Tibial nerve (tissue), 4 donors: ENCODE measurements around the gene MCU.

ENCODE experiments used
- EP300 ChIP-seq, 2 donors: sonication (generic); formaldehyde crosslinking; IDR thresholded peaks; one replicate each; pipeline ENCODE4 v1.6.1; 2017; ENCODE audit warnings: antibody characterized with exemption in 2 of 2, mild to moderate bottlenecking in 1 of 2
- POLR2A ChIP-seq, 2 donors: fragments of 450-650 bp; IDR thresholded peaks; one replicate each; pipeline ENCODE4 v1.6.1; 2017; ENCODE audit warnings: antibody characterized with exemption in 2 of 2, mild to moderate bottlenecking in 2 of 2, moderate library complexity in 2 of 2
- TF ChIP-seq, protein P1 (sequence below), 5 experiments: fragments of 200-600 bp in 3 of 5; fragments of 450-650 bp in 2 of 5; sonication (generic) in 3 of 5; IDR thresholded peaks; one replicate each; pipeline ENCODE4 v1.5.1; 2016 to 2019; ENCODE audit warnings: antibody characterized with exemption in 5 of 5, mild to moderate bottlenecking in 3 of 5, moderate library complexity in 2 of 5

DNA sequence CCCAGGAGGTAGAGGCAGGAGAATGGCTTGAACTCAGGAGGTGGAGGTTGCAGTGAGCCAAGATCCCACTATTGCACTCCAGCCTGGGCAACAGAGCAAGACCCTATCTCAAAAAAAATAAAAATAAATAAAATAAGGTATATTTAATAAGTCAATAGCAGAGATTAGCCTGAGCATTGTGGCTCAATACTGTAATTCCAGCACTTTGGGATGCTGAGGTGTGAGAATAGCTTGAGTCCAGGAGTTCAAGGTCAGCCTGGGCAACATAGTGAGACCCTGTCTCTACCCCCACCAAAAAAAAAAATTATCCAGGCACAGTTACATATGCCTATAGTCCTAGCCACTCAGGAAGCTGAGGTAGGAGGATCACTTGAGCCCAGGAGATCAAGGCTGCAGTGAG is 163.2 kb downstream of the MCU start:
- TF ChIP-seq, protein P1, sequence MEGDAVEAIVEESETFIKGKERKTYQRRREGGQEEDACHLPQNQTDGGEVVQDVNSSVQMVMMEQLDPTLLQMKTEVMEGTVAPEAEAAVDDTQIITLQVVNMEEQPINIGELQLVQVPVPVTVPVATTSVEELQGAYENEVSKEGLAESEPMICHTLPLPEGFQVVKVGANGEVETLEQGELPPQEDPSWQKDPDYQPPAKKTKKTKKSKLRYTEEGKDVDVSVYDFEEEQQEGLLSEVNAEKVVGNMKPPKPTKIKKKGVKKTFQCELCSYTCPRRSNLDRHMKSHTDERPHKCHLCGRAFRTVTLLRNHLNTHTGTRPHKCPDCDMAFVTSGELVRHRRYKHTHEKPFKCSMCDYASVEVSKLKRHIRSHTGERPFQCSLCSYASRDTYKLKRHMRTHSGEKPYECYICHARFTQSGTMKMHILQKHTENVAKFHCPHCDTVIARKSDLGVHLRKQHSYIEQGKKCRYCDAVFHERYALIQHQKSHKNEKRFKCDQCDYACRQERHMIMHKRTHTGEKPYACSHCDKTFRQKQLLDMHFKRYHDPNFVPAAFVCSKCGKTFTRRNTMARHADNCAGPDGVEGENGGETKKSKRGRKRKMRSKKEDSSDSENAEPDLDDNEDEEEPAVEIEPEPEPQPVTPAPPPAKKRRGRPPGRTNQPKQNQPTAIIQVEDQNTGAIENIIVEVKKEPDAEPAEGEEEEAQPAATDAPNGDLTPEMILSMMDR (IDR thresholded peaks at IDR 0.05): no peak
- no peak for TF ChIP-seq POLR2A (IDR thresholded peaks at IDR 0.05)
- TF ChIP-seq EP300 (IDR thresholded peaks at IDR 0.05): no peak
